HCT116 (cell line): ENCODE measurements around the gene COL20A1. TPM values are rescaled to one million over a fixed set of nuclear protein-coding genes. Genes with fewer than 3 reads are reported as not detected.

Experiments
- ATAC-seq: fragments of 200-7000 bp; cut with Tn5 transposase; 2 replicates; pipeline ENCODE4 v1.9.1; 2020; ENCODE audit warnings: mild to moderate bottlenecking, moderate library complexity
- BruUV-seq: library from RNA; stranded (reverse); fragments of 400-500 nt; replicated peaks from 2 replicates; lab custom pipeline; 2021; lab: Mats Ljungman, UMichigan
- CTCF ChIA-PET: fragments of 300-600 bp; sonication (Branson Sonifier 250); formaldehyde crosslinking; loops from one replicate; lab custom pipeline; 2021; ENCODE audit warnings: antibody characterized with exemption; lab: Charles Lee
- POLR2A ChIA-PET: fragments of 300-600, 350-600 bp; sonication (Branson Sonifier 250); formaldehyde crosslinking; loops from one replicate; lab custom pipeline; 2021; ENCODE audit warnings: antibody characterized with exemption; lab: Charles Lee
- RAD21 ChIA-PET, 2 experiments: fragments of 300-600 bp; sonication (Branson Sonifier 250); formaldehyde crosslinking; loops; one replicate each; lab custom pipeline; 2023; ENCODE audit warnings: low total read pairs in 2 of 2; ENCODE audit not compliant: uncharacterized antibody in 2 of 2, unreplicated experiment in 2 of 2, low non-redundant PET in 1 of 2; lab: Charles Lee
- DNase-seq: peaks from one replicate; pipeline ENCODE4 v3.0.0-alpha.2; 2010; ENCODE audit warnings: low read depth, low spot score
- H2AFZ ChIP-seq: fragments of 200-600 bp; shearing (Covaris generic), sonication (generic); 2 replicates; pipeline ENCODE4 v1.6.1; 2017; ENCODE audit warnings: low read depth, mixed run types, mixed read lengths, antibody characterized with exemption, low read length; ENCODE audit not compliant: poor library complexity, severe bottlenecking
- H3K27ac ChIP-seq: 2 replicates; pipeline ENCODE4 v1.5.1; 2012; ENCODE audit warnings: low read depth, low read length
- H3K27me3 ChIP-seq: fragments of 200-600 bp; sonication (generic); 2 replicates; pipeline ENCODE4 v1.6.1; 2016; ENCODE audit warnings: mixed run types, low read length, mixed read lengths; ENCODE audit not compliant: insufficient read depth
- H3K36me3 ChIP-seq, 2 experiments: fragments of 200-500 bp in 1 of 2; fragments of 200-600 bp in 1 of 2; sonication (Bioruptor generic) in 1 of 2; sonication (generic) in 1 of 2; 2 replicates each; pipeline versions ENCODE4 v1.5.1 to v1.6.1; 2014 to 2016; ENCODE audit warnings: low read length in 2 of 2, inconsistent platforms in 1 of 2, mixed read lengths in 1 of 2, mixed run types in 1 of 2; ENCODE audit not compliant: insufficient read depth in 2 of 2, control insufficient read depth in 1 of 2
- H3K4me1 ChIP-seq, 2 experiments: fragments of 200-600 bp in 1 of 2; sonication (generic) in 1 of 2; 2 replicates each; pipeline versions ENCODE4 v1.5.1 to v1.6.1; 2012 to 2017; ENCODE audit warnings: low read length in 2 of 2, inconsistent platforms in 1 of 2, mild to moderate bottlenecking in 1 of 2, mixed read lengths in 1 of 2, mixed run types in 1 of 2, moderate library complexity in 1 of 2; ENCODE audit not compliant: insufficient read depth in 2 of 2, control insufficient read depth in 1 of 2
- H3K4me2 ChIP-seq: fragments of 200-600 bp; sonication (generic); 2 replicates; pipeline ENCODE4 v1.6.1; 2017; ENCODE audit warnings: mixed run types, low read length, mixed read lengths
- H3K4me3 ChIP-seq, 2 experiments: fragments of 200-600 bp in 1 of 2; sonication (generic) in 1 of 2; replicated peaks in 1 of 2; 2 replicates each; pipeline ENCODE4 v1.5.1; 2011 to 2016; ENCODE audit warnings: low read length in 2 of 2, control low read depth in 1 of 2, low read depth in 1 of 2, mild to moderate bottlenecking in 1 of 2, mixed read lengths in 1 of 2, mixed run types in 1 of 2
- H3K79me2 ChIP-seq: fragments of 200-600 bp; sonication (generic); 2 replicates; pipeline ENCODE4 v1.6.1; 2017; ENCODE audit warnings: mild to moderate bottlenecking, mixed run types, low read length, moderate library complexity, mixed read lengths; ENCODE audit not compliant: insufficient read depth
- H3K9ac ChIP-seq: fragments of 200-600 bp; sonication (generic); 2 replicates; pipeline ENCODE4 v1.6.1; 2016; ENCODE audit warnings: low read length, mixed read lengths
- H3K9me2 ChIP-seq: fragments of 200-600 bp; sonication (generic), shearing (Covaris generic); 2 replicates; pipeline ENCODE4 v1.6.1; 2017; ENCODE audit warnings: mixed run types, mild to moderate bottlenecking, moderate library complexity; ENCODE audit not compliant: insufficient read depth
- H3K9me3 ChIP-seq, 2 experiments: fragments of 200-500 bp in 1 of 2; fragments of 200-600 bp in 1 of 2; sonication (Bioruptor generic) in 1 of 2; sonication (generic) in 1 of 2; 2 replicates each; pipeline ENCODE4 v1.6.1; 2014 to 2017; ENCODE audit warnings: low read length in 2 of 2, mixed read lengths in 2 of 2, inconsistent platforms in 1 of 2, low read depth in 1 of 2, mild to moderate bottlenecking in 1 of 2, mixed run types in 1 of 2, moderate library complexity in 1 of 2; ENCODE audit not compliant: control insufficient read depth in 1 of 2, insufficient read depth in 1 of 2
- H4K20me1 ChIP-seq: fragments of 200-600 bp; sonication (generic), shearing (Covaris generic); 2 replicates; pipeline ENCODE4 v1.6.1; 2017; ENCODE audit warnings: mixed run types, mild to moderate bottlenecking, moderate library complexity; ENCODE audit not compliant: insufficient read depth
- CEBPB ChIP-seq: IDR thresholded peaks from 2 replicates; pipeline ENCODE4 v1.6.1; 2012; ENCODE audit warnings: low read depth
- EGR1 ChIP-seq: IDR thresholded peaks from 2 replicates; pipeline ENCODE4 v1.6.1; 2012; ENCODE audit warnings: low read depth
- ELF1 ChIP-seq: IDR thresholded peaks from 2 replicates; pipeline ENCODE4 v1.6.1; 2012; ENCODE audit warnings: low read depth, borderline replicate concordance
- EZH2 ChIP-seq: fragments of 200-600 bp; sonication (generic); IDR thresholded peaks from 2 replicates; pipeline ENCODE4 v1.6.1; 2017; ENCODE audit warnings: antibody characterized with exemption, mixed run types
- EZH2phosphoT487 ChIP-seq: fragments of 200-600 bp; IDR thresholded peaks from 2 replicates; pipeline ENCODE4 v1.6.1; 2018; ENCODE audit warnings: antibody characterized with exemption, borderline replicate concordance
- JUND ChIP-seq: IDR thresholded peaks from 2 replicates; pipeline ENCODE4 v1.6.1; 2012
- POLR2AphosphoS5 ChIP-seq: IDR thresholded peaks from 2 replicates; pipeline ENCODE4 v1.6.1; 2011; ENCODE audit warnings: mild to moderate bottlenecking, low read depth, low read length, moderate library complexity
- YY1 ChIP-seq: IDR thresholded peaks from 2 replicates; pipeline ENCODE4 v1.6.1; 2011; ENCODE audit warnings: low read length, low read depth, moderate library complexity, mild to moderate bottlenecking; ENCODE audit not compliant: insufficient replicate concordance; ENCODE audit errors: extremely low read depth
- intact Hi-C: fragments of 100-400 bp; cut with micrococcal nuclease; formaldehyde crosslinking; loops from 2 replicates; pipeline ENCODE4 v1.10.0; 2022
- total RNA-seq: library from RNA; stranded (reverse); gene quantifications from one replicate; pipeline ENCODE4 v1.2.1, GENCODE V29; 2021; ENCODE audit not compliant: unreplicated experiment
- TF ChIP-seq, protein P1 (sequence below), 3 experiments: fragments of 200-600 bp in 1 of 3; sonication (generic) in 1 of 3; IDR thresholded peaks in 2 of 3; conservative IDR thresholded peaks in 1 of 3; 2 replicates each; pipeline ENCODE4 v1.5.1; 2012 to 2017; ENCODE audit warnings: low read depth in 2 of 3, low read length in 2 of 3, antibody characterized with exemption in 1 of 3, borderline replicate concordance in 1 of 3, control low read depth in 1 of 3, mild to moderate bottlenecking in 1 of 3, mixed read lengths in 1 of 3, mixed run types in 1 of 3, moderate library complexity in 1 of 3; ENCODE audit not compliant: insufficient read depth in 1 of 3
- TF ChIP-seq, protein P2 (sequence below): IDR thresholded peaks from 2 replicates; pipeline ENCODE4 v1.6.1; 2011; ENCODE audit warnings: mild to moderate bottlenecking, low read length, moderate library complexity; ENCODE audit not compliant: insufficient replicate concordance; ENCODE audit errors: extremely low read depth

Gene COL20A1
- total RNA-seq, 1 experiment from 2014 or later, result 0.34 TPM

DNA sequence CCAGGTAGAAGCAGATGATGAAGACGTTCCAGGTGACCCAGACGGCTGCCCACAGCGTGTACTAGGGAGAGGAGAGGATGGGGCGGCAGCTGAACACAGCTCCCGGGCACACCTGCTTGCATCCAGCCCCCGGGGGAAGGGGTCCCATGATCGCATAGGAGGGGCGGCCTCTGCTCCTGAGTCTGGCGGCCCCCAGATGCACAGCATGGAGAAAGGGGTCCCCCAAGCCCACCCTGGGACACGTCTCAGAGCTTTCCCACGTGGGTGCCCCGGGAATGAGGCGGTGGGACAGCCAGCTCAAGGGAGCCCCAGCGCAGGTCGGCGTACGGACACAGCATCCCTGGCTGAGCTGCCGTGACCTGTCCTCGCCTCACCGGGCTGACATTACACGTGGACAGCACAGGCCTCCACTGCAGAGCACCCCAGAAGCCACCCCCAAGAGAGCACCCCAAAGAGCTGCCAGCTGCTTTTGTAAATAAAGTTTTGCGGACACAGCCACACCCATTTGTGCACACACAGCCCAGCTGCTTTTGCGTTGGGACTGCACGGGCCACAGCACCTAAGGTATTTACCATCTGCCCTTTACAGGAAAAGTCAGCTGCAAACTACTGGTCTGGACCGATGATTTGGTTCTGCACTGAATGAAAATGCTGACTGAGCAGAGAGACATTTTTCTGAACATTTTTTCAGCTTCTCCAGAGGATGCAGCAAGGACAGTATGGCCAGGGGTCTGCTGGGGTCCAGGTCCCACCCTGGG is 44.0 kb upstream of the COL20A1 start:
- TF ChIP-seq EZH2phosphoT487, result no peak
- no peak for TF ChIP-seq YY1
- TF ChIP-seq ELF1, result no peak
- no peak for TF ChIP-seq EZH2
- H3K27ac ChIP-seq, result no peak overlapping the region
- no peaks in the 10 kb centered on the region for H3K36me3 ChIP-seq
- no peaks in the 10 kb centered on the region for H3K9me2 ChIP-seq
- POLR2A ChIA-PET, result no interaction called here
- RAD21 ChIA-PET, result no interaction called here
- H3K79me2 ChIP-seq, result no peaks in the 10 kb centered on the region
- no peaks in the 10 kb centered on the region for H3K9me3 ChIP-seq
- ATAC-seq (no peak), DNase-seq (no peak)
- CTCF ChIA-PET, result interaction anchor here (1.1 kb wide), 1 partner anchor 24 kb away, joined by 3 read pairs; no protein-coding TSS in a partner anchor
- no peaks in the 10 kb centered on the region for H3K27me3 ChIP-seq
- intact Hi-C loops, result no loop called here
- H2AFZ ChIP-seq, result no peak overlapping the region
- no peaks in the 10 kb centered on the region for H4K20me1 ChIP-seq
- BruUV-seq, result no TSS peak
- H3K4me3 ChIP-seq, result no peak overlapping the region
- H3K4me2 ChIP-seq, result no peak overlapping the region
- no peaks in the 10 kb centered on the region for H3K4me1 ChIP-seq
- no peak overlapping the region for H3K9ac ChIP-seq

DNA sequence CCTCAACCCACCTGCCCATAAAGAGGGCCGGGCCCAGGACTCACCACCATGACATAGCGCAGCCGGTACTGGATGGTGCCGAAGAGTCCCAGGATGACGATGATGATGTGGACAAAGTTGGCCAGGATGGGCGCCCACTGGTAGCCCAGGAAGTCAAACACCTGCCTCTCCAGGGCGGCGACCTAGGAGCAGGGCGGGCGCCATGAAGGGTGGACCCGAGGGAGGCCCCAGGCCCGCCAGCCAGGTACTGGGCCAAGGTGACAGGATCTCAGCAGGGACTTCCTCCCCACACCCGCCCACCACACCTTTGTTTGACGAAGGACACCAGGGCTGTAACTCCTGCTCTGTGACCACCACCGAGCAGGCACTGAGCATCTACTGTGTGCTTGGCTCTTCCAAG is 43.1 kb upstream of the COL20A1 start:
- no peaks in the 10 kb centered on the region for H3K79me2 ChIP-seq
- no peaks in the 10 kb centered on the region for H3K36me3 ChIP-seq
- DNase-seq (no peak), ATAC-seq (no peak)
- no peaks in the 10 kb centered on the region for H3K27me3 ChIP-seq
- ChIA-PET CTCF (interaction anchor here (1.1 kb wide), 1 partner anchor 25 kb away, joined by 3 read pairs; no protein-coding TSS in a partner anchor), RAD21 (no interaction called here), POLR2A (no interaction called here)
- no peak overlapping the region for H3K4me3 ChIP-seq
- no peak overlapping the region for H3K4me2 ChIP-seq
- no peak overlapping the region for H3K27ac ChIP-seq
- H3K9ac ChIP-seq, result no peak overlapping the region
- intact Hi-C loops, result no loop called here
- no peaks in the 10 kb centered on the region for H4K20me1 ChIP-seq
- no peak overlapping the region for H2AFZ ChIP-seq
- no peaks in the 10 kb centered on the region for H3K9me2 ChIP-seq
- no peaks in the 10 kb centered on the region for H3K9me3 ChIP-seq
- BruUV-seq, result no TSS peak
- no peaks in the 10 kb centered on the region for H3K4me1 ChIP-seq
- TF ChIP-seq CEBPB, result no peak
- TF ChIP-seq POLR2AphosphoS5, result no peak
- TF ChIP-seq JUND, result no peak
- TF ChIP-seq YY1, result no peak
- TF ChIP-seq, protein P1, sequence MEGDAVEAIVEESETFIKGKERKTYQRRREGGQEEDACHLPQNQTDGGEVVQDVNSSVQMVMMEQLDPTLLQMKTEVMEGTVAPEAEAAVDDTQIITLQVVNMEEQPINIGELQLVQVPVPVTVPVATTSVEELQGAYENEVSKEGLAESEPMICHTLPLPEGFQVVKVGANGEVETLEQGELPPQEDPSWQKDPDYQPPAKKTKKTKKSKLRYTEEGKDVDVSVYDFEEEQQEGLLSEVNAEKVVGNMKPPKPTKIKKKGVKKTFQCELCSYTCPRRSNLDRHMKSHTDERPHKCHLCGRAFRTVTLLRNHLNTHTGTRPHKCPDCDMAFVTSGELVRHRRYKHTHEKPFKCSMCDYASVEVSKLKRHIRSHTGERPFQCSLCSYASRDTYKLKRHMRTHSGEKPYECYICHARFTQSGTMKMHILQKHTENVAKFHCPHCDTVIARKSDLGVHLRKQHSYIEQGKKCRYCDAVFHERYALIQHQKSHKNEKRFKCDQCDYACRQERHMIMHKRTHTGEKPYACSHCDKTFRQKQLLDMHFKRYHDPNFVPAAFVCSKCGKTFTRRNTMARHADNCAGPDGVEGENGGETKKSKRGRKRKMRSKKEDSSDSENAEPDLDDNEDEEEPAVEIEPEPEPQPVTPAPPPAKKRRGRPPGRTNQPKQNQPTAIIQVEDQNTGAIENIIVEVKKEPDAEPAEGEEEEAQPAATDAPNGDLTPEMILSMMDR (IDR thresholded peaks at IDR 0.05 in 2 of 3, conservative IDR thresholded peaks at IDR 0.05 in 1 of 3; ENCODE audit: borderline replicate concordance in 1 of 3, insufficient read depth in 1 of 3, low read depth in 2 of 3, low read length in 2 of 3), result no peak
- no peak for TF ChIP-seq EGR1
- TF ChIP-seq, protein P2, sequence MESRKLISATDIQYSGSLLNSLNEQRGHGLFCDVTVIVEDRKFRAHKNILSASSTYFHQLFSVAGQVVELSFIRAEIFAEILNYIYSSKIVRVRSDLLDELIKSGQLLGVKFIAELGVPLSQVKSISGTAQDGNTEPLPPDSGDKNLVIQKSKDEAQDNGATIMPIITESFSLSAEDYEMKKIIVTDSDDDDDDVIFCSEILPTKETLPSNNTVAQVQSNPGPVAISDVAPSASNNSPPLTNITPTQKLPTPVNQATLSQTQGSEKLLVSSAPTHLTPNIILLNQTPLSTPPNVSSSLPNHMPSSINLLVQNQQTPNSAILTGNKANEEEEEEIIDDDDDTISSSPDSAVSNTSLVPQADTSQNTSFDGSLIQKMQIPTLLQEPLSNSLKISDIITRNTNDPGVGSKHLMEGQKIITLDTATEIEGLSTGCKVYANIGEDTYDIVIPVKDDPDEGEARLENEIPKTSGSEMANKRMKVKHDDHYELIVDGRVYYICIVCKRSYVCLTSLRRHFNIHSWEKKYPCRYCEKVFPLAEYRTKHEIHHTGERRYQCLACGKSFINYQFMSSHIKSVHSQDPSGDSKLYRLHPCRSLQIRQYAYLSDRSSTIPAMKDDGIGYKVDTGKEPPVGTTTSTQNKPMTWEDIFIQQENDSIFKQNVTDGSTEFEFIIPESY, result no peak
